Vagina (tissue), 2 donors: ENCODE data around the gene SENP6.

Experiments
- POLR2A ChIP-seq, 2 donors: fragments of 450-650 bp; IDR thresholded peaks; one replicate each; pipeline ENCODE4 v1.6.1; 2017; ENCODE audit warnings: antibody characterized with exemption in 2 of 2, mild to moderate bottlenecking in 2 of 2, moderate library complexity in 2 of 2
- POLR2AphosphoS5 ChIP-seq, 2 donors: sonication (generic); formaldehyde crosslinking; IDR thresholded peaks; one replicate each; pipeline ENCODE4 v1.9.0; 2017; ENCODE audit warnings: antibody characterized with exemption in 2 of 2, mild to moderate bottlenecking in 2 of 2, low read depth in 1 of 2; ENCODE audit not compliant: insufficient read depth in 1 of 2
- TF ChIP-seq, protein P1 (sequence below), 3 experiments: fragments of 450-650 bp in 2 of 3; fragments of 200-600 bp in 1 of 3; sonication (generic) in 1 of 3; IDR thresholded peaks; one replicate each; pipeline ENCODE4 v1.5.1; 2017 to 2019; ENCODE audit warnings: antibody characterized with exemption in 3 of 3, mild to moderate bottlenecking in 2 of 3, moderate library complexity in 2 of 3

DNA sequence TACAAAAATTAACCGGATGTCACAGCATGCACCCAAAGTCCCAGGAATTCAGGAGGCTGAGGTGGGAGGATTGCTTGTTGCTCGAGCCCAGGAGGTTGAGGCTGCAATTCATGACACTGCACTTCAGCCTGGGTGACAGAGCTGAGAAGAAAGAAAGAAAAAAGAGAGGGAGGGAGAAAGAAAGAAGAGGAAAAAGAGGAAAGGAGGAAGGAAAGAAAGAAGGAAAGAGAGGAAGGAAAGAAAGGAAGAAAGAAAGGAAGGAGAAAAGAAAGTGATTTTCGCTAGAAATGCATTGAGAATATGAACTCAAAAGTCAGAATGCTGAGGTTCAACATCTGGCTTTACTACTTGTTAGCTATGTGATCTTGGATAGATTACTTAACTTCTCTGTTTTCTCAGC, 6.6 kb downstream of the SENP6 start:
- no peak for TF ChIP-seq POLR2A (IDR thresholded peaks at IDR 0.05)
- no peak for TF ChIP-seq POLR2AphosphoS5 (IDR thresholded peaks at IDR 0.05; ENCODE audit: insufficient read depth in 1 of 2, low read depth in 1 of 2)
- TF ChIP-seq, protein P1, sequence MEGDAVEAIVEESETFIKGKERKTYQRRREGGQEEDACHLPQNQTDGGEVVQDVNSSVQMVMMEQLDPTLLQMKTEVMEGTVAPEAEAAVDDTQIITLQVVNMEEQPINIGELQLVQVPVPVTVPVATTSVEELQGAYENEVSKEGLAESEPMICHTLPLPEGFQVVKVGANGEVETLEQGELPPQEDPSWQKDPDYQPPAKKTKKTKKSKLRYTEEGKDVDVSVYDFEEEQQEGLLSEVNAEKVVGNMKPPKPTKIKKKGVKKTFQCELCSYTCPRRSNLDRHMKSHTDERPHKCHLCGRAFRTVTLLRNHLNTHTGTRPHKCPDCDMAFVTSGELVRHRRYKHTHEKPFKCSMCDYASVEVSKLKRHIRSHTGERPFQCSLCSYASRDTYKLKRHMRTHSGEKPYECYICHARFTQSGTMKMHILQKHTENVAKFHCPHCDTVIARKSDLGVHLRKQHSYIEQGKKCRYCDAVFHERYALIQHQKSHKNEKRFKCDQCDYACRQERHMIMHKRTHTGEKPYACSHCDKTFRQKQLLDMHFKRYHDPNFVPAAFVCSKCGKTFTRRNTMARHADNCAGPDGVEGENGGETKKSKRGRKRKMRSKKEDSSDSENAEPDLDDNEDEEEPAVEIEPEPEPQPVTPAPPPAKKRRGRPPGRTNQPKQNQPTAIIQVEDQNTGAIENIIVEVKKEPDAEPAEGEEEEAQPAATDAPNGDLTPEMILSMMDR (IDR thresholded peaks at IDR 0.05) = no peak
